ENCODE measurements around the gene SEC24A. TPM values are rescaled to one million over a fixed set of nuclear protein-coding genes. Genes with fewer than 3 reads are reported as not detected.
"Not testable (repeated sequence)": the region's sequence is repeated elsewhere in the genome, so short reads cannot be mapped to it uniquely, and the experiment has no call there.

Gene SEC24A
- total RNA-seq (2014; rRNA removed; shearing (Covaris generic)) (5.5 and 5.6 TPM in 2 replicates), total RNA-seq (2022) (20.4 and 20.5 TPM in 2 replicates), Bru-seq, nascent RNA (percentile 64 among the genes with signal in this experiment), BruChase-seq, experiment 1, labeled RNA remaining after a 6-hour chase (percentile 60 among the genes with signal in this experiment), BruChase-seq, experiment 2, labeled RNA remaining after a 2-hour chase (percentile 75 among the genes with signal in this experiment)
- long read RNA-seq, full-length matches to known transcripts = 12 of 18 reads
- long read RNA-seq, partial matches to known transcripts = 2 of 18 reads
- long read RNA-seq, other reads (novel, unspliced or antisense) = 4 of 18 reads

DNA sequence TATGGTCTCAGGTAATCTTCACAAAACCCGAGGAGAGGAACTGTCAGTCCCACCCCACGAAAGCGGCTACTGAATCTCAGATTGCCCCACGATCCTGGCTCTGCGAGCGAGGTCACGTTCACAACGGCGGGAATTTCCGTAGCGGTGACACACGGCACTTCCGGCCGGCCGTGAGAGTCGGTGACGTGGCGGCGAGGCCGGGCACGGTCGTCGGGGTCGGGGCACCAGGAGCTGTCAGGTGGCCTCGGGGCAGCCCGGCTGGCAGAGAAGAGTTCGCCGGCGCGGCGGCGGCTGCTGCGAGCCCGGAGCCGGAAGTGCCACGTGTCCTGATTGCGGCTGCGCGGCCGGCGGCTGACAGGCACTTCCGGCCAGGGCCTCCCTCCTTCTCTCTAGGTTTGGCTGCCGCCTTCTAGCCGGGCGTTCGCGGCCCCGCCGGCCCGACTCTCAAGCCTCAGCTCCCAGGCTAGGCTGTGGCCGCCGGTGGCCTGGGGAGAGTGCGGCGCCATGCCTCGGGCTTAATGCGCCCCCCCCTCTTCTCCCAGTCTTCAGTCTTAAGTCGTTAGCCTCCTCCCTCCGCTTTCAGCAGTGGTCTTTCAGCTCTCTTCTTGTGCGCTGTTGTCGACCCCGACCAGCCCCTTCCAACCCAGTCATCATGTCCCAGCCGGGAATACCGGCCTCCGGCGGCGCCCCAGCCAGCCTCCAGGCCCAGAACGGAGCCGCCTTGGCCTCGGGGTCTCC lies at the start of gene SEC24A:
Gene SEC24A (plus strand): TSS at position 361 of the 738 bp plus-strand sequence. CDS start 292 bp downstream, at position 653.
- Histone ChIP-seq H3K9me3 (ENCODE audit: low read length) (no peaks in the 10 kb centered on the region), H3K79me2 (ENCODE audit: insufficient read depth, low read depth, low read length) (peaks cover 34% of the 10 kb centered on the region), H3K36me3 (ENCODE audit: insufficient read depth, low read length) (peaks cover 13% of the 10 kb centered on the region; the same call in 1 of the 2 replicates), H3K27ac (ENCODE audit: low read depth, low read length, poor library complexity, severe bottlenecking) (peak within 1 kb of the TSS; percentile 95), H3K9me2 (ENCODE audit: insufficient read depth, low read length) (no peaks in the 10 kb centered on the region), H4K20me1 (ENCODE audit: insufficient read depth, low read length) (peaks cover 7% of the 10 kb centered on the region; the same call in 1 of the 2 replicates), H2AFZ (ENCODE audit: low read length) (peak within 1 kb of the TSS; percentile 80), H3K4me2 (ENCODE audit: low read length) (peak within 1 kb of the TSS; percentile 95), H3K4me3 (ENCODE audit: low read depth, low read length, poor library complexity, severe bottlenecking) (peak within 1 kb of the TSS; percentile 83), H3K4me1 (ENCODE audit: insufficient read depth, low read length, poor library complexity, severe bottlenecking) (peaks cover 31% of the 10 kb centered on the region)
- POLR2A ChIA-PET = interaction anchor here (0.8 to 2.7 kb wide), 2 partner anchors 18 to 90 kb away, joined by 3 to 12 read pairs; partner anchors contain the start of gene CAMLG
- CTCF ChIA-PET (ENCODE audit: unreplicated experiment) = no interaction called here
- no TSS peak for BruUV-seq (replicated peaks)
- DNase-seq (ENCODE audit: low spot score) = peak; percentile 93
- TF ChIP-seq, protein P1, sequence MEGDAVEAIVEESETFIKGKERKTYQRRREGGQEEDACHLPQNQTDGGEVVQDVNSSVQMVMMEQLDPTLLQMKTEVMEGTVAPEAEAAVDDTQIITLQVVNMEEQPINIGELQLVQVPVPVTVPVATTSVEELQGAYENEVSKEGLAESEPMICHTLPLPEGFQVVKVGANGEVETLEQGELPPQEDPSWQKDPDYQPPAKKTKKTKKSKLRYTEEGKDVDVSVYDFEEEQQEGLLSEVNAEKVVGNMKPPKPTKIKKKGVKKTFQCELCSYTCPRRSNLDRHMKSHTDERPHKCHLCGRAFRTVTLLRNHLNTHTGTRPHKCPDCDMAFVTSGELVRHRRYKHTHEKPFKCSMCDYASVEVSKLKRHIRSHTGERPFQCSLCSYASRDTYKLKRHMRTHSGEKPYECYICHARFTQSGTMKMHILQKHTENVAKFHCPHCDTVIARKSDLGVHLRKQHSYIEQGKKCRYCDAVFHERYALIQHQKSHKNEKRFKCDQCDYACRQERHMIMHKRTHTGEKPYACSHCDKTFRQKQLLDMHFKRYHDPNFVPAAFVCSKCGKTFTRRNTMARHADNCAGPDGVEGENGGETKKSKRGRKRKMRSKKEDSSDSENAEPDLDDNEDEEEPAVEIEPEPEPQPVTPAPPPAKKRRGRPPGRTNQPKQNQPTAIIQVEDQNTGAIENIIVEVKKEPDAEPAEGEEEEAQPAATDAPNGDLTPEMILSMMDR (conservative IDR thresholded peaks at IDR 0.05; ENCODE audit: low read length) = no peak
- TF ChIP-seq EZH2phosphoT487 (IDR thresholded peaks at IDR 0.05; ENCODE audit: borderline replicate concordance, low read depth, low read length) = no peak
- intact Hi-C loops (cut with micrococcal nuclease; ENCODE audit: unreplicated experiment) = loop anchor here (1.0 to 5.0 kb wide), 2 partner anchors 16 to 259 kb away; partner anchors contain the start of genes PCBD2 and SAR1B

DNA sequence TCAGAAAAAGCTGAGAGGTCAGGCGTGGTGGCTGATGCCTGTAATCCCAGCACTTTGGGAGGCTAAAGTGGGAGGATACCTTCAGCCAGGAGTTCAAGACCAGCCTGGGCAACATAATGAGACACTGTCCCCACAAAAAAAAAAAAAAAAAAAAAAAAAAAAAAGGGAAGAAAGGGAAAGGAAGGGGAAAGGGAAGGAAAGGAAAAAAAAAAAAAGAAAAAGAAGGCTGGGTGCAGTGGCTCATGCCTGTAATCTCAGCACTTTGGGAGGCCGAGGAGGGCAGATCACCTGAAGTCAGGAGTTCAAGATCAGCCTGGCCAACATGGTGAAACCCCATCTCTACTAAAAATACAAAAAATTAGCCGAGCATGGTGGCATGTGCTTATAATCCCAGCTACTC lies 48.8 kb upstream of the SEC24A start:
- not testable (repeated sequence) for BruUV-seq (replicated peaks); H3K9me3 ChIP-seq (ENCODE audit: low read length)
- POLR2A ChIA-PET = interaction anchor here (0.6 kb wide), 1 partner anchor 303 kb away, joined by 3 read pairs; no protein-coding TSS in a partner anchor

DNA sequence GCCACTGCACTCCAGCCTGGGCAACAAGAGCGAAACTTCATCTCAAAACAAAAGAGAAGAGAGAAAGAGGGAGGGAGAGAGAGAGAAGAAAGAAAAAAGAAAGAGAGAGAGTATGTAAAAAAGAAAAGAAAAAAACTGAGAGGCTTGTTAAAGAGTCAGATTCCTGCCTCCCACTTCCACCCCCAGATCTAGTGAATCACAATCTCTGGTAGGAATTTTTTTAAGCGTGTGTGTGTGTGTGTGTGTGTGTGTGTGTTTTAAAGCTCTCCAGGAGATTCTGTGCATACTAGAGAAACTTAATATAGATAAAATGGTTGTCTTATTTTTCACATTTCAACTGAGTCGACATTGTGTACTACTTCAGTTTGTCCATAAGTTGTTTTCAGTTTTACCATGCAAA lies 48.0 kb upstream of the SEC24A start:
- H2AFZ ChIP-seq (ENCODE audit: low read length) = no peak overlapping the region
- DNase-seq (ENCODE audit: low spot score) = no peak
- no peak overlapping the region for H3K4me2 ChIP-seq (ENCODE audit: low read length)
- ChIA-PET POLR2A (interaction anchor here (0.6 kb wide), 1 partner anchor 10 kb away, joined by 4 read pairs; no protein-coding TSS in a partner anchor), CTCF (ENCODE audit: unreplicated experiment) (no interaction called here)
- H3K4me3 ChIP-seq (ENCODE audit: low read depth, low read length, poor library complexity, severe bottlenecking) = no peak overlapping the region
- H3K79me2 ChIP-seq (ENCODE audit: insufficient read depth, low read depth, low read length) = no peaks in the 10 kb centered on the region
- TF ChIP-seq, protein P1 (conservative IDR thresholded peaks at IDR 0.05; ENCODE audit: low read length) = no peak
- no peak for TF ChIP-seq EZH2phosphoT487 (IDR thresholded peaks at IDR 0.05; ENCODE audit: borderline replicate concordance, low read depth, low read length)
- intact Hi-C loops (cut with micrococcal nuclease; ENCODE audit: unreplicated experiment) = no loop called here
- H3K4me1 ChIP-seq (ENCODE audit: insufficient read depth, low read length, poor library complexity, severe bottlenecking) = peaks cover under 1% of the 10 kb centered on the region
- H3K36me3 ChIP-seq (ENCODE audit: insufficient read depth, low read length) = peaks cover 25% of the 10 kb centered on the region
- no peaks in the 10 kb centered on the region for H3K9me2 ChIP-seq (ENCODE audit: insufficient read depth, low read length)
- H3K27ac ChIP-seq (ENCODE audit: low read depth, low read length, poor library complexity, severe bottlenecking) = no peak overlapping the region
- H4K20me1 ChIP-seq (ENCODE audit: insufficient read depth, low read length) = no peaks in the 10 kb centered on the region
- no TSS peak for BruUV-seq (replicated peaks)
- no peaks in the 10 kb centered on the region for H3K9me3 ChIP-seq (ENCODE audit: low read length)

More for the DNA sequence above, 48.8 kb upstream of the SEC24A start:
- H3K27ac ChIP-seq (ENCODE audit: low read depth, low read length, poor library complexity, severe bottlenecking); H2AFZ ChIP-seq (ENCODE audit: low read length); H3K4me2 ChIP-seq (ENCODE audit: low read length); H3K79me2 ChIP-seq (ENCODE audit: insufficient read depth, low read depth, low read length); DNase-seq (ENCODE audit: low spot score); H3K4me3 ChIP-seq (ENCODE audit: low read depth, low read length, poor library complexity, severe bottlenecking); H4K20me1 ChIP-seq (ENCODE audit: insufficient read depth, low read length); H3K4me1 ChIP-seq (ENCODE audit: insufficient read depth, low read length, poor library complexity, severe bottlenecking); H3K9me2 ChIP-seq (ENCODE audit: insufficient read depth, low read length); intact Hi-C loops (cut with micrococcal nuclease; ENCODE audit: unreplicated experiment); CTCF ChIA-PET (ENCODE audit: unreplicated experiment): not testable (repeated sequence)
- peaks cover 18% of the 10 kb centered on the region for H3K36me3 ChIP-seq (ENCODE audit: insufficient read depth, low read length)

All from OCI-LY7 (cell line).